Measurements from ENCODE around the gene THAP4.

THAP4 gene

DNA sequence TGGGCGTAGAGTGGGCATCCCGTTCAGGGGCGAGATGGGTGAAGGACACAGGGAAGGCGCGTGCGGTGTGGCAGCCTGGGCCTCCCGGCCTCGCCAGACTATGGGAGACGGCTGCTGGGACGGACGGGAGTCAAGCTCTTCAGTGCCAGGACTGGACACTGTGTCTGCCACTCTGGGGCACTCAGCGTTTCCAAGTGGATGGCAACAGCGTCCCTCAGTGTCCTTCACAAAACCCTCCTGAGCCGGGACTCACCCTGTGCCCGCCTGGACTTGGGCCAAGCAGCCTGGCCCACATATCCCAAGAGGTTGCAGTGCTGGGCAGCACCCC, 94.7 kb downstream of the THAP4 start:
- intact Hi-C loops (cut with DNase I; ENCODE audit: low total_unique reads): no loop called here
- DNase-seq: no peak
- H3K9me3 ChIP-seq: no peaks in the 10 kb centered on the region

DNA sequence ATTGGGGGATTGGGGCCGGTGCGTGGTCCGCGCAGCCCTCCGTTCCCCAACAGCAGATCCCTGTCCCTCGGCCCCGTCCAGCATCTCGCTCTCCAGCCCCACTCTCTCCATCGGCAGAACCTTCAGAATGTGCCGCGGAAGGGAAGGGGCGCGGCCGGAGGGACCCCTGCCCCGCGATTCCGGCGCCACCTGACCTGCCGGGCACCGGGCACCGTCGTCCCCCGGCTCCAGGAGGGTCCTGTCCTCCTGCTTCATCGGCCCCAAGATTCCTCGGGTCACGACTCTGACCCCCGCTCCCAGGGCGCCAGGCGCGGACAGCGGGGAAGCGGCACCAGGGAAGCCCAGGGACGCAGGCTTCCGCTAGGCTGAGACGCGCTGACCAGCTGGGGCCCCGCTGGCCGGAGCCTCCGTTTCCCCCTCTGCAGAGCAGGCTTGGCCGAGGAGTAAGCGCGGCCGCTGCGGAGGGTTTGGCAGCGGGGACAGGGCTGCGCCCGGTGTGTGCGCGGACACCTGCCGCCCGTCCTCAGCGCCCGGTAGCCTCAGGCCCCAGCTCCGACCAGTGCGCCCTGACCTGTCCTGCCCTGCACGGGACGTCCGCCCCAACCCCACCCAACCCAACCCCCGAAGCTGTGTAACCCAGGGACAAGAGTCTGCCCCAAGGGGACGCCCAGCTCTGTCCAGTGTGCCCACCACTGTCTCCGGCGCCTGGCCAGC, 95.2 kb downstream of the THAP4 start:
- Histone ChIP-seq H3K4me1 (peaks cover 0 to 29% (median 18%) of the 10 kb centered on the region in 4 donors), H3K27me3 (peaks cover 0 to 68% of the 10 kb centered on the region in 2 donors), H3K27ac (no peak overlapping the region), H3K4me3 (peak overlapping the region in 1 of 2 donors; percentile 39), H3K36me3 (no peaks in the 10 kb centered on the region), H3K9me3 (no peaks in the 10 kb centered on the region)
- TF ChIP-seq, protein P1, sequence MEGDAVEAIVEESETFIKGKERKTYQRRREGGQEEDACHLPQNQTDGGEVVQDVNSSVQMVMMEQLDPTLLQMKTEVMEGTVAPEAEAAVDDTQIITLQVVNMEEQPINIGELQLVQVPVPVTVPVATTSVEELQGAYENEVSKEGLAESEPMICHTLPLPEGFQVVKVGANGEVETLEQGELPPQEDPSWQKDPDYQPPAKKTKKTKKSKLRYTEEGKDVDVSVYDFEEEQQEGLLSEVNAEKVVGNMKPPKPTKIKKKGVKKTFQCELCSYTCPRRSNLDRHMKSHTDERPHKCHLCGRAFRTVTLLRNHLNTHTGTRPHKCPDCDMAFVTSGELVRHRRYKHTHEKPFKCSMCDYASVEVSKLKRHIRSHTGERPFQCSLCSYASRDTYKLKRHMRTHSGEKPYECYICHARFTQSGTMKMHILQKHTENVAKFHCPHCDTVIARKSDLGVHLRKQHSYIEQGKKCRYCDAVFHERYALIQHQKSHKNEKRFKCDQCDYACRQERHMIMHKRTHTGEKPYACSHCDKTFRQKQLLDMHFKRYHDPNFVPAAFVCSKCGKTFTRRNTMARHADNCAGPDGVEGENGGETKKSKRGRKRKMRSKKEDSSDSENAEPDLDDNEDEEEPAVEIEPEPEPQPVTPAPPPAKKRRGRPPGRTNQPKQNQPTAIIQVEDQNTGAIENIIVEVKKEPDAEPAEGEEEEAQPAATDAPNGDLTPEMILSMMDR (IDR thresholded peaks at IDR 0.05): no peak
- DNase-seq: no peak
- intact Hi-C loops (cut with DNase I; ENCODE audit: low total_unique reads): no loop called here

More for the DNA sequence above, 94.7 kb downstream of the THAP4 start:
- H3K4me3 ChIP-seq: no peak overlapping the region
- peaks cover 0 to 34% (median 23%) of the 10 kb centered on the region in 4 donors for H3K4me1 ChIP-seq
- H3K36me3 ChIP-seq: no peaks in the 10 kb centered on the region
- no peak overlapping the region for H3K27ac ChIP-seq
- peaks cover 0 to 73% of the 10 kb centered on the region in 2 donors for H3K27me3 ChIP-seq
- TF ChIP-seq, protein P1 (IDR thresholded peaks at IDR 0.05): no peak

DNA sequence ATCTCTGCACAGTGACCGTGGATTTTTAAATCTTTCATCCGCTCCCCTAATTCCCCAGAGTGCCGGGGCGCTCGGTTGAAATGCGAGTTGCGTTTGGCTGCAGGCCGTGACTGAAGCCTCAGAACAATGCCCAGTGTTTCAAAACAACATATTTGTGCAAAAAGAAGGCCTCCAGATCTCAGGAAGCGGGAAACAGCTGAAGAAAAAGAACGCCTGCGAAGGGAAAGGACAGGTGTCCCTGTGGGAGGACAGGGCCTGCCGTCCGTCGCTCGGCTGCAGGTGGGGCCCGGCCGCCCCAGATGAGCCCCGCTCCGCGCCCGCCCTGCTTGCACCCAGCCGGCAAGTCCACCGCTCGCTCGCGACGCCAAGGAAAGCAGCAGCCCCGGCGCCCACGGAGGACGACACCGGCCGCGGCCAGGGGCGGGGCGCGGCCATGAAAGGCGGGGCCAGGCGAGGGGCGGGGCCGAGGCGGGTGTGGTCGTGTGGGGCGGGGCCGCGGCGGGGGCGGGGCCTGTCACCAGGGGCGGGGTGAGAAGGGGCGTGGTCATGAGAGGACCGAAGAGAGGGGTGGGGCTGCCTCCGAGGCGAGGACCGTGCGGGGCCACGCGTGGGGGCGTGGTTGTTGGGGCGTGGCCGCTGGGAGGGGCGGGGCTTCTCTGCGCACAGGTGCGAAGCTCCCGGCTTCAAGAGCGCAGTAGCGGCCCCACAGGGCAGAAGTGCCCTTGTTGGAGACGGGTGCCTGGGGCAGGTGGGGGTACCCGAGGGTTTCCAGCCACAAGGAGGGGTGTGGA, 96.0 kb downstream of the THAP4 start:
- DNase-seq: no peak
- intact Hi-C loops (cut with DNase I; ENCODE audit: low total_unique reads): no loop called here
- Histone ChIP-seq H3K27me3 (peaks cover 0 to 60% of the 10 kb centered on the region in 2 donors), H3K36me3 (no peaks in the 10 kb centered on the region), H3K9me3 (no peaks in the 10 kb centered on the region), H3K4me1 (peaks cover 0 to 26% (median 17%) of the 10 kb centered on the region in 4 donors), H3K4me3 (peak overlapping the region; percentile 28 to 39), H3K27ac (no peak overlapping the region)
- TF ChIP-seq, protein P1 (IDR thresholded peaks at IDR 0.05): no peak

DNA sequence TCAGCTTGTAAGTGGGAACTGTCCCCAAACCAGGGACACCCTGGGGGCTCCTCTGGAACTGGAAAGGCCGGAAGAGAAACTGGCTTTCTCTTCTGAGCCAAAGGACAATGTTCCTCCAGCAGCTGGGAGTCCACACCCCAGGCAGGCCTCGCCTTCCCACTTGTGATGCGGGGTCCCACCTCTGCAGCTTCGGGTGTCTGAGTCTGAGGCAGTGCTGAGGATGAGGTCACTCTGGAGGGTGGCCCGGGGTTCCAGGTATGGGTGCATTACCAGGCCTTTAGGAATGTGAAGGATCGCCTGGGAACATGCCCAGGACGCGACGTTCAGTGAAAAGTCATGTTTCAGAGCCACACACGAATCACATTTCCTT, 96.6 kb downstream of the THAP4 start:
- TF ChIP-seq, protein P1 (IDR thresholded peaks at IDR 0.05): no peak
- H3K27me3 ChIP-seq: peaks cover 0 to 54% of the 10 kb centered on the region in 2 donors
- intact Hi-C loops (cut with DNase I; ENCODE audit: low total_unique reads): no loop called here
- no peaks in the 10 kb centered on the region for H3K36me3 ChIP-seq
- peak overlapping the region; percentile 28 to 39 for H3K4me3 ChIP-seq
- no peak for DNase-seq
- H3K27ac ChIP-seq: no peak overlapping the region
- H3K9me3 ChIP-seq: no peaks in the 10 kb centered on the region
- H3K4me1 ChIP-seq: peaks cover 0 to 26% (median 17%) of the 10 kb centered on the region in 4 donors

DNA sequence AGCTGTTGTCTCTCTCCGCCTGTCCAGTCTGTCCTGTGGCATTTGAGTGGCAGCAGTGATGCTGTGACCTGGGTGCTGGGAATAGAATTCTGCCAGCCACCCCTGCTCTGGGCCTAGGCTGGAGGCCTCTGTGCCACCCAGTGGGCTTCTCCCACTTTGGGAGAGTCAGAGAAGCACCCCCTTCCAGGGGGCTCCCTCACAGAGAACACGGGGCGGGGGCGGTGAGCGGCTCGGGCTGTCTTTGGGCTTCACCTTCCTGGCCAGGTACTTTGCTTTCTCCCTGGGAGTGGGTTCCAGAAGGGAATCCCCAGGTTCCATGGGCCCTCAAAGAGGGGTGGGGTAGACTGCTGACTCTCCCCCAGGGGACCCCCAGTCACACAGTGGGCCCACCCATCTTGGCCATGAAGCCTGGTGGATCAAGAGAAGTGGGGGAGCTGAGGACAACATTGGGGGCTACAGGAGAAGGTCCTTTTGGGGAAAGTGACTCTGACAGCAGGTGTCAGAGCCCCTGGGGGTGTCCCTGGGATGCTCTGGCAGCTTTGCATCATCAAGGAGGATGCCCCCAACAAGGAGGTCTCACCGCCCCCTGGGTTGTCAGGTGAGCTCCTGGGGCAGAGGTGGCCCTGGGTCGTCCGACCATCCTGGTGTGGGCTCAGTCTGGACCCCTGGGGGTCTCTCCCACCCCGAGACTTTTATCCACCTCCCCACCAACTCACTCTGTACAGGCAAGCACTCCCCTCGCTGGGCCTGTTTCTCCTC, 97.2 kb downstream of the THAP4 start:
- Histone ChIP-seq H3K27ac (no peak overlapping the region), H3K9me3 (no peaks in the 10 kb centered on the region), H3K4me3 (no peak overlapping the region), H3K27me3 (peaks cover 0 to 55% of the 10 kb centered on the region in 2 donors), H3K4me1 (peaks cover 0 to 26% (median 17%) of the 10 kb centered on the region in 4 donors), H3K36me3 (no peaks in the 10 kb centered on the region)
- intact Hi-C loops (cut with DNase I; ENCODE audit: low total_unique reads): no loop called here
- no peak for DNase-seq
- TF ChIP-seq, protein P1 (IDR thresholded peaks at IDR 0.05): no peak
